Caco-2 (cell line): ENCODE measurements around the gene IGFL4. TPM values are rescaled to one million over a fixed set of nuclear protein-coding genes. Genes with fewer than 3 reads are reported as not detected.

ENCODE experiments used
- BruUV-seq: library from RNA; stranded (reverse); fragments of 400-500 nt; replicated peaks from 2 replicates; lab custom pipeline; 2021; lab: Mats Ljungman, UMichigan
- CTCF ChIA-PET: fragments of 300-600 bp; sonication (Branson Sonifier 250); formaldehyde crosslinking; loops from one replicate; lab custom pipeline; 2022; ENCODE audit warnings: antibody characterized with exemption; lab: Charles Lee
- POLR2A ChIA-PET: fragments of 300-600 bp; sonication (Branson Sonifier 250); formaldehyde crosslinking; loops from one replicate; lab custom pipeline; 2022; ENCODE audit warnings: antibody characterized with exemption; lab: Charles Lee
- DNase-seq, 2 experiments: peaks; one replicate each; pipeline versions ENCODE4 v3.0.0 to v3.0.0-alpha.2; 2020 to 2022
- H3K27me3 ChIP-seq: replicated peaks from 2 replicates; pipeline ENCODE4 v1.6.0; 2011; ENCODE audit warnings: low read length; ENCODE audit not compliant: control insufficient read depth, insufficient read depth
- H3K36me3 ChIP-seq: 2 replicates; pipeline ENCODE4 v1.5.1; 2011; ENCODE audit warnings: low read length; ENCODE audit not compliant: control insufficient read depth, insufficient read depth
- H3K4me1 ChIP-seq: fragments of 250-450 bp; sonication (Bioruptor Pico); 2 replicates; pipeline ENCODE4 v1.5.1; 2020; ENCODE audit warnings: mild to moderate bottlenecking
- H3K4me3 ChIP-seq: 2 replicates; pipeline ENCODE4 v1.5.1; 2011; ENCODE audit warnings: low read depth, mild to moderate bottlenecking, control low read depth, low read length
- H3K9me3 ChIP-seq: fragments of 250-450 bp; sonication (Bioruptor Pico); 2 replicates; pipeline ENCODE4 v1.5.1; 2020; ENCODE audit warnings: mild to moderate bottlenecking, moderate library complexity
- H3K27ac Mint-ChIP-seq: one replicate; pipeline ENCODE4 v1.8.0; 2022; ENCODE audit warnings: mixed read lengths; ENCODE audit not compliant: unreplicated experiment
- H3K27me3 Mint-ChIP-seq: one replicate; pipeline ENCODE4 v1.8.0; 2022; ENCODE audit warnings: mixed read lengths; ENCODE audit not compliant: insufficient read depth, unreplicated experiment
- H3K36me3 Mint-ChIP-seq: one replicate; pipeline ENCODE4 v1.8.0; 2022; ENCODE audit warnings: mild to moderate bottlenecking, mixed read lengths; ENCODE audit not compliant: insufficient read depth, unreplicated experiment
- H3K4me1 Mint-ChIP-seq: one replicate; pipeline ENCODE4 v1.8.0; 2022; ENCODE audit warnings: low read depth, mixed read lengths; ENCODE audit not compliant: unreplicated experiment
- H3K4me3 Mint-ChIP-seq: one replicate; pipeline ENCODE4 v1.8.0; 2022; ENCODE audit warnings: mild to moderate bottlenecking, moderate library complexity, mixed read lengths; ENCODE audit not compliant: unreplicated experiment
- H3K9me3 Mint-ChIP-seq: one replicate; pipeline ENCODE4 v1.8.0; 2022; ENCODE audit warnings: mixed read lengths; ENCODE audit not compliant: unreplicated experiment
- CTCF ChIP-seq, 2 experiments: fragments of 200-600 bp in 1 of 2; IDR thresholded peaks; 1 replicate in 1 of 2; 2 replicates in 1 of 2; pipeline versions ENCODE4 v1.5.1 to v1.8.0; 2011 to 2022; ENCODE audit warnings: antibody characterized with exemption in 1 of 2, control low read depth in 1 of 2, inconsistent platforms in 1 of 2, low read depth in 1 of 2, low read length in 1 of 2, mild to moderate bottlenecking in 1 of 2, moderate library complexity in 1 of 2; ENCODE audit not compliant: insufficient read depth in 1 of 2, severe bottlenecking in 1 of 2, unreplicated experiment in 1 of 2
- intact Hi-C: fragments of 100-400 bp; cut with micrococcal nuclease; formaldehyde crosslinking; loops from one replicate; pipeline ENCODE4 v1.10.0; 2022; ENCODE audit not compliant: unreplicated experiment
- total RNA-seq: library from RNA; stranded (reverse); gene quantifications from 2 replicates; pipeline ENCODE4 v1.2.3, GENCODE V29; 2022

IGFL4 gene
- total RNA-seq, 1 experiment from 2014 or later = 4.4 TPM

- H3K4me1 ChIP-seq = peaks cover 33% of the 10 kb centered on the region
- DNase-seq = no peak
- Mint-ChIP-seq H3K27me3 (no peaks in the 10 kb centered on the region), H3K4me3 (no peak overlapping the region), H3K36me3 (peaks cover 5% of the 10 kb centered on the region), H3K9me3 (peaks cover 18% of the 10 kb centered on the region), H3K27ac (no peak overlapping the region), H3K4me1 (peaks cover 19% of the 10 kb centered on the region)
- ChIA-PET POLR2A (no interaction called here), CTCF (no interaction called here)
- H3K27me3 ChIP-seq = no peaks in the 10 kb centered on the region
- BruUV-seq = no TSS peak
- peaks cover 16% of the 10 kb centered on the region for H3K9me3 ChIP-seq
- no peak overlapping the region for H3K4me3 ChIP-seq
- intact Hi-C loops = no loop called here
- TF ChIP-seq CTCF (IDR thresholded peaks at IDR 0.05; ENCODE audit: insufficient read depth in 1 of 2, low read depth in 1 of 2, low read length in 1 of 2, severe bottlenecking in 1 of 2, unreplicated experiment in 1 of 2) = no peak
- H3K36me3 ChIP-seq = no peaks in the 10 kb centered on the region; the same call in 1 of the 2 replicates
Observed at GRCh38 chr19:46065486-46066071, 24.8 kb upstream of the IGFL4 start.

GRCh38 chr19:46063201-46063600 is 22.4 kb upstream of the IGFL4 start:
- Mint-ChIP-seq H3K4me3 (no peak overlapping the region), H3K36me3 (peaks cover 5% of the 10 kb centered on the region), H3K4me1 (peaks cover 5% of the 10 kb centered on the region), H3K9me3 (peaks cover 18% of the 10 kb centered on the region), H3K27ac (no peak overlapping the region), H3K27me3 (no peaks in the 10 kb centered on the region)
- Histone ChIP-seq H3K4me3 (no peak overlapping the region), H3K9me3 (peaks cover 16% of the 10 kb centered on the region), H3K36me3 (no peaks in the 10 kb centered on the region; the same call in 1 of the 2 replicates), H3K27me3 (no peaks in the 10 kb centered on the region), H3K4me1 (peaks cover 11% of the 10 kb centered on the region)
- no TSS peak for BruUV-seq
- intact Hi-C loops = no loop called here
- no peak for TF ChIP-seq CTCF (IDR thresholded peaks at IDR 0.05; ENCODE audit: insufficient read depth in 1 of 2, low read depth in 1 of 2, low read length in 1 of 2, severe bottlenecking in 1 of 2, unreplicated experiment in 1 of 2)
- DNase-seq = no peak
- ChIA-PET POLR2A (no interaction called here), CTCF (no interaction called here)

- CTCF ChIA-PET = no interaction called here
Observed at GRCh38 chr19:46060012-46060411, 19.2 kb upstream of the IGFL4 start.

More at GRCh38 chr19:46060012-46060411, 19.2 kb upstream of the IGFL4 start:
- Histone ChIP-seq H3K27me3 (no peaks in the 10 kb centered on the region), H3K4me3 (no peak overlapping the region), H3K4me1 (no peaks in the 10 kb centered on the region), H3K9me3 (peaks cover 16% of the 10 kb centered on the region), H3K36me3 (no peaks in the 10 kb centered on the region; the same call in 1 of the 2 replicates)
- POLR2A ChIA-PET = no interaction called here
- no peak for TF ChIP-seq CTCF (IDR thresholded peaks at IDR 0.05; ENCODE audit: insufficient read depth in 1 of 2, low read depth in 1 of 2, low read length in 1 of 2, severe bottlenecking in 1 of 2, unreplicated experiment in 1 of 2)
- Mint-ChIP-seq H3K4me1 (no peaks in the 10 kb centered on the region), H3K4me3 (no peak overlapping the region), H3K27ac (no peak overlapping the region), H3K36me3 (no peaks in the 10 kb centered on the region), H3K27me3 (no peaks in the 10 kb centered on the region), H3K9me3 (peaks cover 18% of the 10 kb centered on the region)
- intact Hi-C loops = no loop called here
- BruUV-seq = no TSS peak
- no peak for DNase-seq
